Right lobe of liver (tissue), 4 donors: ENCODE measurements around the gene CCDC71.

Experiments used
- POLR2A ChIP-seq: fragments of 450-650 bp; IDR thresholded peaks from one replicate; pipeline ENCODE4 v1.6.1; 2017; ENCODE audit warnings: antibody characterized with exemption, mild to moderate bottlenecking
- TF ChIP-seq, protein P1 (sequence below), 4 donors: fragments of 200-600 bp in 3 of 4; fragments of 450-650 bp in 1 of 4; IDR thresholded peaks; one replicate each; pipeline versions ENCODE4 v1.5.1 to v1.8.0; 2016 to 2022; ENCODE audit warnings: antibody characterized with exemption in 4 of 4, mild to moderate bottlenecking in 2 of 4
- donor health status: DM: no; HTN: no; CAD: no.
- donor health status: DM: no; HTN: no; CAD: no.
- donor health status: DM: no; HTN: yes; CAD: no.

DNA sequence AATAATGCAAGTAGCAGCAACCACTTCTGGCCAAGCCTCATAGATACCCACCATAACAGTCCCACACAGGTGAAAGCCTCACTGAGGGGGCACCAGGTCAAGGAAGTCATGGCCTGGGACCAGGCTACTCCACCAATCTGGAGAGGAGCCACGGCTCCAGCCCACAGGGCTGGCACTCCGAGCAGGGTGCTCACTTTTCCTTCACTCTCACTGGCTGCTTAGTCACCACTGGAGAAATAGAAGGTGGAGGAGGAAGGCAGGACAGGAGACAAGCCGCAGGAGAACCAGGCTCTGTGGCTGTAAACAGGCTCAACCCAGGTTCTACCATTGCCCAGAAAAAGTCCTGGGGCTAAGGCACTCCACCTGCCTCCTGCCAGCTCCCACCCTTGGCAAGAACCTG lies 46.7 kb downstream of the CCDC71 start:
- TF ChIP-seq, protein P1, sequence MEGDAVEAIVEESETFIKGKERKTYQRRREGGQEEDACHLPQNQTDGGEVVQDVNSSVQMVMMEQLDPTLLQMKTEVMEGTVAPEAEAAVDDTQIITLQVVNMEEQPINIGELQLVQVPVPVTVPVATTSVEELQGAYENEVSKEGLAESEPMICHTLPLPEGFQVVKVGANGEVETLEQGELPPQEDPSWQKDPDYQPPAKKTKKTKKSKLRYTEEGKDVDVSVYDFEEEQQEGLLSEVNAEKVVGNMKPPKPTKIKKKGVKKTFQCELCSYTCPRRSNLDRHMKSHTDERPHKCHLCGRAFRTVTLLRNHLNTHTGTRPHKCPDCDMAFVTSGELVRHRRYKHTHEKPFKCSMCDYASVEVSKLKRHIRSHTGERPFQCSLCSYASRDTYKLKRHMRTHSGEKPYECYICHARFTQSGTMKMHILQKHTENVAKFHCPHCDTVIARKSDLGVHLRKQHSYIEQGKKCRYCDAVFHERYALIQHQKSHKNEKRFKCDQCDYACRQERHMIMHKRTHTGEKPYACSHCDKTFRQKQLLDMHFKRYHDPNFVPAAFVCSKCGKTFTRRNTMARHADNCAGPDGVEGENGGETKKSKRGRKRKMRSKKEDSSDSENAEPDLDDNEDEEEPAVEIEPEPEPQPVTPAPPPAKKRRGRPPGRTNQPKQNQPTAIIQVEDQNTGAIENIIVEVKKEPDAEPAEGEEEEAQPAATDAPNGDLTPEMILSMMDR (IDR thresholded peaks at IDR 0.05): no peak
- TF ChIP-seq POLR2A: no peak
